Hepatocyte (in vitro differentiated cells): ENCODE measurements around the gene CYP11A1.

Source experiments
- CTCF ChIP-seq: fragments of 200-600 bp; sonication (generic); IDR thresholded peaks from 2 replicates; pipeline ENCODE4 v1.5.1; 2016; ENCODE audit warnings: antibody characterized with exemption, mild to moderate bottlenecking; ENCODE audit not compliant: poor library complexity
- EZH2 ChIP-seq: fragments of 200-600 bp; sonication (generic); IDR thresholded peaks from 2 replicates; pipeline ENCODE4 v1.6.1; 2016; ENCODE audit warnings: antibody characterized with exemption, mild to moderate bottlenecking, borderline replicate concordance

GRCh38 chr15:74315626-74316025 lies 51.8 kb downstream of the CYP11A1 start:
- no peak for TF ChIP-seq CTCF
- TF ChIP-seq EZH2 = no peak
